Measurements from ENCODE around the gene BTNL8. TPM values are rescaled to one million over a fixed set of nuclear protein-coding genes. Genes with fewer than 3 reads are reported as not detected.

BTNL8 gene
- total and polyA plus RNA-seq, 2 of the 13 experiments (the other 11 are each of a cell fraction or from before 2014, with no cell fraction given): not detected

GRCh38 chr5:180976518-180976917 lies 77.6 kb downstream of the BTNL8 start:
- WGBS (ENCODE audit: low lambda C conversion rate): 25% methylated on average over 6 of the region's 6 CpGs
- Histone ChIP-seq H3K9me3 (ENCODE audit: low read length) (no peaks in the 10 kb centered on the region), H3K4me1 (ENCODE audit: insufficient read depth, low read length) (no peaks in the 10 kb centered on the region), H3K4me2 (ENCODE audit: low read depth, low read length) (no peak overlapping the region), H2AFZ (ENCODE audit: low read length) (no peak overlapping the region), H4K20me1 (ENCODE audit: insufficient read depth, low read length) (no peaks in the 10 kb centered on the region), H3K4me3 (replicated peaks in 1 of 3; ENCODE audit: insufficient read depth in 1 of 3, low read depth in 2 of 3, low read length in 3 of 3) (no peak overlapping the region), H3K36me3 (replicated peaks in 1 of 2; ENCODE audit: control insufficient read depth in 1 of 2, insufficient read depth in 2 of 2, low read length in 2 of 2) (no peaks in the 10 kb centered on the region), H3K9ac (ENCODE audit: insufficient read depth, low read depth, low read length) (no peak overlapping the region), H3K27ac (ENCODE audit: extremely low read length, insufficient read depth, low read length) (no peak overlapping the region), H3K27me3 (ENCODE audit: control insufficient read depth in 1 of 2, insufficient read depth in 2 of 2, low read length in 2 of 2) (no peaks in the 10 kb centered on the region; a peak in 1 of 5 replicates), H3K79me2 (ENCODE audit: insufficient read depth, low read length) (no peaks in the 10 kb centered on the region)
- no peak for FAIRE-seq
- BruUV-seq (replicated peaks): no TSS peak
- in situ Hi-C loops (cut with HindIII; ENCODE audit: extremely low pct_ligation_motif_present, low pct_unique_long_range_greater_than_20kb) (no loop called here), intact Hi-C loops (cut with micrococcal nuclease; ENCODE audit: unreplicated experiment) (no loop called here)
- DNase-seq (ENCODE audit: low spot score): no peak
- ATAC-seq: no peak
- ChIA-PET CTCF (ENCODE audit: low intra/inter-chr PET ratio, low total read pairs) (no interaction called here), POLR2A (no interaction called here)
- TF ChIP-seq, protein P1, sequence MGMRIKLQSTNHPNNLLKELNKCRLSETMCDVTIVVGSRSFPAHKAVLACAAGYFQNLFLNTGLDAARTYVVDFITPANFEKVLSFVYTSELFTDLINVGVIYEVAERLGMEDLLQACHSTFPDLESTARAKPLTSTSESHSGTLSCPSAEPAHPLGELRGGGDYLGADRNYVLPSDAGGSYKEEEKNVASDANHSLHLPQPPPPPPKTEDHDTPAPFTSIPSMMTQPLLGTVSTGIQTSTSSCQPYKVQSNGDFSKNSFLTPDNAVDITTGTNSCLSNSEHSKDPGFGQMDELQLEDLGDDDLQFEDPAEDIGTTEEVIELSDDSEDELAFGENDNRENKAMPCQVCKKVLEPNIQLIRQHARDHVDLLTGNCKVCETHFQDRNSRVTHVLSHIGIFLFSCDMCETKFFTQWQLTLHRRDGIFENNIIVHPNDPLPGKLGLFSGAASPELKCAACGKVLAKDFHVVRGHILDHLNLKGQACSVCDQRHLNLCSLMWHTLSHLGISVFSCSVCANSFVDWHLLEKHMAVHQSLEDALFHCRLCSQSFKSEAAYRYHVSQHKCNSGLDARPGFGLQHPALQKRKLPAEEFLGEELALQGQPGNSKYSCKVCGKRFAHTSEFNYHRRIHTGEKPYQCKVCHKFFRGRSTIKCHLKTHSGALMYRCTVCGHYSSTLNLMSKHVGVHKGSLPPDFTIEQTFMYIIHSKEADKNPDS (CRISPR knock-in tag; IDR thresholded peaks at IDR 0.05): no peak
- TF ChIP-seq KDM2A (CRISPR knock-in tag; IDR thresholded peaks at IDR 0.05; ENCODE audit: borderline replicate concordance, low read depth) (no peak), ZNF563 (CRISPR knock-in tag; IDR thresholded peaks at IDR 0.05) (no peak), ZNF331 (CRISPR knock-in tag; IDR thresholded peaks at IDR 0.05) (no peak), ZNF766 (CRISPR knock-in tag; IDR thresholded peaks at IDR 0.05; ENCODE audit: borderline replicate concordance) (no peak), HOXA7 (CRISPR knock-in tag; IDR thresholded peaks at IDR 0.05) (no peak), CCDC6 (CRISPR knock-in tag; IDR thresholded peaks at IDR 0.05) (no peak), ZNF235 (CRISPR knock-in tag; IDR thresholded peaks at IDR 0.05; ENCODE audit: borderline replicate concordance) (no peak), ATAD3A (CRISPR knock-in tag; IDR thresholded peaks at IDR 0.05) (no peak), SIX1 (CRISPR knock-in tag; IDR thresholded peaks at IDR 0.05; ENCODE audit: borderline replicate concordance) (no peak), DMAP1 (CRISPR knock-in tag; IDR thresholded peaks at IDR 0.05) (no peak), MAZ (IDR thresholded peaks at IDR 0.05; ENCODE audit: borderline replicate concordance, low read depth, low read length) (no peak), MAZ (CRISPR knock-in tag; IDR thresholded peaks at IDR 0.05; ENCODE audit: low read depth) (no peak), SRY (CRISPR knock-in tag; IDR thresholded peaks at IDR 0.05) (no peak), ZNF329 (CRISPR knock-in tag; IDR thresholded peaks at IDR 0.05; ENCODE audit: low read depth) (no peak), JUN (CRISPR knock-in tag; IDR thresholded peaks at IDR 0.05) (no peak), REPIN1 (CRISPR knock-in tag; IDR thresholded peaks at IDR 0.05; ENCODE audit: borderline replicate concordance, low read depth) (no peak), PITX1 (CRISPR knock-in tag; IDR thresholded peaks at IDR 0.05) (no peak), PHF5A (CRISPR knock-in tag; IDR thresholded peaks at IDR 0.05; ENCODE audit: low read depth, unreplicated experiment) (no peak), ZNF841 (CRISPR knock-in tag; IDR thresholded peaks at IDR 0.05; ENCODE audit: borderline replicate concordance) (no peak)
- TF ChIP-seq, protein P2, sequence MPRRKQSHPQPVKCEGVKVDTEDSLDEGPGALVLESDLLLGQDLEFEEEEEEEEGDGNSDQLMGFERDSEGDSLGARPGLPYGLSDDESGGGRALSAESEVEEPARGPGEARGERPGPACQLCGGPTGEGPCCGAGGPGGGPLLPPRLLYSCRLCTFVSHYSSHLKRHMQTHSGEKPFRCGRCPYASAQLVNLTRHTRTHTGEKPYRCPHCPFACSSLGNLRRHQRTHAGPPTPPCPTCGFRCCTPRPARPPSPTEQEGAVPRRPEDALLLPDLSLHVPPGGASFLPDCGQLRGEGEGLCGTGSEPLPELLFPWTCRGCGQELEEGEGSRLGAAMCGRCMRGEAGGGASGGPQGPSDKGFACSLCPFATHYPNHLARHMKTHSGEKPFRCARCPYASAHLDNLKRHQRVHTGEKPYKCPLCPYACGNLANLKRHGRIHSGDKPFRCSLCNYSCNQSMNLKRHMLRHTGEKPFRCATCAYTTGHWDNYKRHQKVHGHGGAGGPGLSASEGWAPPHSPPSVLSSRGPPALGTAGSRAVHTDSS (CRISPR knock-in tag; conservative IDR thresholded peaks at IDR 0.05): no peak

Measured in HepG2 (cell line).